HepG2 (cell line): Measurements from ENCODE around the gene SECISBP2L. TPM values are rescaled to one million over a fixed set of nuclear protein-coding genes. Genes with fewer than 3 reads are reported as not detected.

Source experiments
- ATAC-seq: fragments of 200-7000 bp; cut with Tn5 transposase; 3 replicates; pipeline ENCODE4 v1.9.1; 2020; ENCODE audit warnings: mild to moderate bottlenecking, moderate library complexity
- BruUV-seq: library from RNA; stranded (reverse); fragments of 400-500 nt; replicated peaks from 2 replicates; lab custom pipeline; 2021; lab: Mats Ljungman, UMichigan
- CTCF ChIA-PET: fragments of 300-600 bp; formaldehyde crosslinking; extraction: SDS; loops from one replicate; lab custom pipeline; 2021; ENCODE audit warnings: low total read pairs, inconsistent platforms, low intra/inter-chr PET ratio; lab: Yijun Ruan, JAX
- POLR2A ChIA-PET: fragments of 350-600 bp; sonication (Branson Sonifier 250); formaldehyde crosslinking; loops from one replicate; lab custom pipeline; 2020; ENCODE audit warnings: antibody characterized with exemption, inconsistent platforms; lab: Yijun Ruan, JAX
- DNase-seq: peaks from one replicate; pipeline ENCODE4 v3.0.0-alpha.2; 2015; ENCODE audit warnings: low spot score
- FAIRE-seq: peaks from 3 replicates; lab custom pipeline; 2011; peaks lifted over from hg19 to GRCh38; lab: Jason Lieb, UNC
- H2AFZ ChIP-seq: one replicate; pipeline ENCODE4 v1.6.1; 2011; ENCODE audit warnings: low read length, inconsistent platforms
- H3K27ac ChIP-seq: fragments of 300-600 bp; 3 replicates; pipeline ENCODE4 v1.8.0; 2011; ENCODE audit warnings: mixed run types, mild to moderate bottlenecking, mixed read lengths, low read length, inconsistent platforms; ENCODE audit not compliant: insufficient read depth; ENCODE audit errors: extremely low read length
- H3K27me3 ChIP-seq, 2 experiments: fragments of 200-600 bp in 1 of 2; 2 replicates in 1 of 2; 3 replicates in 1 of 2; pipeline versions ENCODE4 v1.6.0 to v1.8.0; 2011; ENCODE audit warnings: low read length in 2 of 2, mild to moderate bottlenecking in 2 of 2, moderate library complexity in 2 of 2, inconsistent platforms in 1 of 2; ENCODE audit not compliant: insufficient read depth in 2 of 2, control insufficient read depth in 1 of 2
- H3K36me3 ChIP-seq, 2 experiments: fragments of 200-600 bp in 1 of 2; replicated peaks in 1 of 2; 2 replicates in 1 of 2; 3 replicates in 1 of 2; pipeline versions ENCODE4 v1.5.1 to v1.8.0; 2011; ENCODE audit warnings: low read length in 2 of 2, inconsistent platforms in 1 of 2; ENCODE audit not compliant: insufficient read depth in 2 of 2, control insufficient read depth in 1 of 2
- H3K4me1 ChIP-seq: 2 replicates; pipeline ENCODE4 v1.5.1; 2012; ENCODE audit warnings: low read length, inconsistent platforms; ENCODE audit not compliant: insufficient read depth
- H3K4me2 ChIP-seq: 2 replicates; pipeline ENCODE4 v1.6.0; 2011; ENCODE audit warnings: low read depth, low read length, inconsistent platforms
- H3K4me3 ChIP-seq, 3 experiments: fragments of 200-600 bp in 1 of 3; sonication (generic), shearing (Covaris generic) in 1 of 3; replicated peaks in 1 of 3; 2 replicates each; pipeline ENCODE4 v1.5.1; 2011 to 2016; ENCODE audit warnings: low read length in 3 of 3, inconsistent platforms in 2 of 3, low read depth in 2 of 3, mild to moderate bottlenecking in 2 of 3, control low read depth in 1 of 3, mixed read lengths in 1 of 3; ENCODE audit not compliant: insufficient read depth in 1 of 3
- H3K79me2 ChIP-seq: one replicate; pipeline ENCODE4 v1.6.1; 2011; ENCODE audit warnings: low read length, inconsistent platforms; ENCODE audit not compliant: insufficient read depth
- H3K9ac ChIP-seq: 2 replicates; pipeline ENCODE4 v1.6.0; 2011; ENCODE audit warnings: mild to moderate bottlenecking, low read depth, low read length, inconsistent platforms; ENCODE audit not compliant: insufficient read depth
- H3K9me3 ChIP-seq: 2 replicates; pipeline ENCODE4 v1.5.1; 2012; ENCODE audit warnings: mild to moderate bottlenecking, low read length
- H4K20me1 ChIP-seq: 2 replicates; pipeline ENCODE4 v1.6.0; 2011; ENCODE audit warnings: inconsistent platforms, mild to moderate bottlenecking, low read length, moderate library complexity; ENCODE audit not compliant: insufficient read depth
- ATF2 ChIP-seq: sonication (generic); formaldehyde crosslinking; IDR thresholded peaks from 2 replicates; pipeline ENCODE4 v1.4.0; 2020; ENCODE audit warnings: missing genetic modification reagents
- CEBPG ChIP-seq: IDR thresholded peaks from 2 replicates; pipeline ENCODE4 v1.6.1; 2016
- EEA1 ChIP-seq: sonication (generic); formaldehyde crosslinking; IDR thresholded peaks from 2 replicates; pipeline ENCODE4 v1.5.1; 2020; ENCODE audit warnings: mild to moderate bottlenecking, missing genetic modification reagents, borderline replicate concordance
- GABPA ChIP-seq, 2 experiments: IDR thresholded peaks; 2 replicates each; pipeline ENCODE4 v1.6.1; 2011 to 2016; ENCODE audit warnings: low read depth in 2 of 2, low read length in 1 of 2, missing biosample characterization in 1 of 2, missing genetic modification characterization in 1 of 2
- MAZ ChIP-seq, 2 experiments: sonication (generic) in 1 of 2; formaldehyde crosslinking in 1 of 2; IDR thresholded peaks; 2 replicates each; pipeline versions ENCODE4 v1.5.0 to v1.6.1; 2012 to 2020; ENCODE audit warnings: low read depth in 2 of 2, mild to moderate bottlenecking in 2 of 2, borderline replicate concordance in 1 of 2, improper control_type of control experiment in 1 of 2, low read length in 1 of 2, missing genetic modification reagents in 1 of 2, moderate library complexity in 1 of 2
- MNT ChIP-seq: fragments of 450-650 bp; IDR thresholded peaks from 2 replicates; pipeline ENCODE4 v1.6.1; 2016
- MXI1 ChIP-seq: IDR thresholded peaks from 3 replicates; pipeline ENCODE4 v1.6.1; 2012; ENCODE audit warnings: low read depth, low read length, inconsistent platforms, borderline replicate concordance
- NFE2L2 ChIP-seq: fragments of 150-350 bp; IDR thresholded peaks from 2 replicates; pipeline ENCODE4 v1.6.1; 2014; ENCODE audit warnings: low read length
- NFYC ChIP-seq: IDR thresholded peaks from 2 replicates; pipeline ENCODE4 v1.6.1; 2016; ENCODE audit warnings: missing genetic modification reagents, missing compliant biosample characterization
- PAX8 ChIP-seq: sonication (generic); formaldehyde crosslinking; IDR thresholded peaks from 2 replicates; pipeline ENCODE4 v1.8.0; 2022; ENCODE audit warnings: mild to moderate bottlenecking, missing genetic modification reagents, borderline replicate concordance
- TOE1 ChIP-seq: sonication (generic); formaldehyde crosslinking; IDR thresholded peaks from 2 replicates; pipeline ENCODE4 v1.4.0; 2020; ENCODE audit warnings: mild to moderate bottlenecking, missing genetic modification reagents
- ZNF784 ChIP-seq: sonication (generic); formaldehyde crosslinking; IDR thresholded peaks from 2 replicates; pipeline ENCODE4 v1.5.1; 2020; ENCODE audit warnings: missing genetic modification reagents, mild to moderate bottlenecking, borderline replicate concordance
- ZSCAN21 ChIP-seq: sonication (generic); formaldehyde crosslinking; IDR thresholded peaks from 2 replicates; pipeline ENCODE4 v1.8.0; 2022; ENCODE audit warnings: mild to moderate bottlenecking, missing genetic modification reagents, moderate library complexity, borderline replicate concordance
- WGBS: methylation state at CpG from one replicate; pipeline ENCODE4 v1.1.6; 2017; ENCODE audit warnings: low lambda C conversion rate; 5-methylcytosine and 5-hydroxymethylcytosine counted together
- in situ Hi-C: cut with HindIII; loops from 2 replicates; pipeline ENCODE4 v1.10.0; 2017; ENCODE audit warnings: low pct_unique_long_range_greater_than_20kb; ENCODE audit not compliant: extremely low pct_ligation_motif_present
- intact Hi-C: fragments of 100-400 bp; cut with micrococcal nuclease; formaldehyde crosslinking; loops from one replicate; pipeline ENCODE4 v1.10.0; 2022; ENCODE audit not compliant: unreplicated experiment
- polyA plus RNA-seq, 8 experiments: library from polyadenylated mRNA; depleted of rRNA in 3 of 8; stranded (reverse) in 7 of 8; unstranded in 1 of 8; fragments of >200 nt; fragmentation: Illumina TruSeq in 4 of 8; extraction: Trizol in 4 of 8; gene quantifications; 2 replicates each; pipeline versions ENCODE4 v1.2.1 to v1.2.3, GENCODE V29; 2011 to 2016; ENCODE audit warnings: low read depth in 4 of 8, missing spikeins in 1 of 8, mixed read lengths in 1 of 8; ENCODE audit not compliant: insufficient read depth in 1 of 8
- total RNA-seq, 5 experiments: library from RNA; depleted of rRNA; stranded (reverse); fragments of >200 nt; fragmentation: Illumina TruSeq; extraction: Trizol; gene quantifications; 2 replicates each; pipeline ENCODE4 v1.2.3, GENCODE V29; 2016; ENCODE audit warnings: low read depth in 1 of 5

The SECISBP2L gene
- total and polyA plus RNA-seq, 2 of the 13 experiments (the other 11 are each of a cell fraction or from before 2014, with no cell fraction given) = 13.9 to 15.6 TPM

- no peak for FAIRE-seq
Observed at GRCh38 chr15:49093252-49094105, 47.2 kb upstream of the SECISBP2L start.

GRCh38 chr15:49088996-49089395 lies 42.8 kb upstream of the SECISBP2L start:
- ChIA-PET CTCF (no interaction called here), POLR2A (no interaction called here)
- Histone ChIP-seq H2AFZ (no peak overlapping the region), H3K4me2 (no peak overlapping the region), H3K4me3 (no peak overlapping the region), H3K36me3 (no peaks in the 10 kb centered on the region), H3K9me3 (no peaks in the 10 kb centered on the region), H4K20me1 (no peaks in the 10 kb centered on the region), H3K9ac (no peak overlapping the region), H3K27me3 (no peaks in the 10 kb centered on the region), H3K79me2 (no peaks in the 10 kb centered on the region), H3K27ac (no peak overlapping the region), H3K4me1 (peaks cover 8% of the 10 kb centered on the region; the same call in 1 of the 2 replicates)
- FAIRE-seq (no peak), ATAC-seq (no peak), DNase-seq (no peak)
- intact Hi-C loops = no loop called here
- in situ Hi-C loops = loop anchor here (25.0 kb wide), 1 partner anchor 227 kb away; no protein-coding TSS in a partner anchor
- no TSS peak for BruUV-seq
- 49% methylated on average over 4 of the region's 4 CpGs for WGBS
- no peak for TF ChIP-seq MXI1
- no peak for TF ChIP-seq ZSCAN21 (CRISPR knock-in tag)
- TF ChIP-seq NFYC (CRISPR knock-in tag) = no peak
- TF ChIP-seq MNT = no peak
- no peak for TF ChIP-seq NFE2L2
- TF ChIP-seq ZNF784 (CRISPR knock-in tag) = no peak
- no peak for TF ChIP-seq CEBPG (CRISPR knock-in tag)
- TF ChIP-seq EEA1 (CRISPR knock-in tag) = no peak
- TF ChIP-seq GABPA (IDR thresholded peaks at IDR 0.05; ENCODE audit: low read depth, low read length) = no peak
- TF ChIP-seq GABPA (CRISPR knock-in tag; IDR thresholded peaks at IDR 0.05; ENCODE audit: low read depth) = no peak

More at GRCh38 chr15:49093252-49094105, 47.2 kb upstream of the SECISBP2L start:
- ATAC-seq = no peak
- TF ChIP-seq PAX8 (CRISPR knock-in tag) (no peak), MAZ (IDR thresholded peaks at IDR 0.05; ENCODE audit: borderline replicate concordance, low read depth, low read length) (no peak), MAZ (CRISPR knock-in tag; IDR thresholded peaks at IDR 0.05; ENCODE audit: low read depth) (no peak), ATF2 (no peak), TOE1 (CRISPR knock-in tag) (no peak)
- TF ChIP-seq, all 625 proteins: peak for 0
- no peak for DNase-seq
- no peak overlapping the region for H3K27ac ChIP-seq
- H3K27me3 ChIP-seq = no peaks in the 10 kb centered on the region
- no TSS peak for BruUV-seq
- no peaks in the 10 kb centered on the region for H3K79me2 ChIP-seq
- no peaks in the 10 kb centered on the region for H3K36me3 ChIP-seq
- H3K9me3 ChIP-seq = no peaks in the 10 kb centered on the region
- H3K4me3 ChIP-seq = no peak overlapping the region
- 74% methylated on average over 4 of the region's 4 CpGs for WGBS
- ChIA-PET CTCF (no interaction called here), POLR2A (no interaction called here)
- H3K4me2 ChIP-seq = no peak overlapping the region
- intact Hi-C loops = no loop called here
- H3K4me1 ChIP-seq = peaks cover 18% of the 10 kb centered on the region
- no peak overlapping the region for H3K9ac ChIP-seq
- H2AFZ ChIP-seq = no peak overlapping the region
- no peaks in the 10 kb centered on the region for H4K20me1 ChIP-seq
- in situ Hi-C loops = loop anchor here (25.0 kb wide), 1 partner anchor 231 kb away; no protein-coding TSS in a partner anchor
